Measurements from ENCODE around the gene EDC4. TPM values are rescaled to one million over a fixed set of nuclear protein-coding genes. Genes with fewer than 3 reads are reported as not detected.
"Not testable (repeated sequence)": the region's sequence is repeated elsewhere in the genome, so short reads cannot be mapped to it uniquely, and the experiment has no call there.

The EDC4 gene
- total RNA-seq, 2 experiments from 2014 or later = 134 to 145 TPM

DNA sequence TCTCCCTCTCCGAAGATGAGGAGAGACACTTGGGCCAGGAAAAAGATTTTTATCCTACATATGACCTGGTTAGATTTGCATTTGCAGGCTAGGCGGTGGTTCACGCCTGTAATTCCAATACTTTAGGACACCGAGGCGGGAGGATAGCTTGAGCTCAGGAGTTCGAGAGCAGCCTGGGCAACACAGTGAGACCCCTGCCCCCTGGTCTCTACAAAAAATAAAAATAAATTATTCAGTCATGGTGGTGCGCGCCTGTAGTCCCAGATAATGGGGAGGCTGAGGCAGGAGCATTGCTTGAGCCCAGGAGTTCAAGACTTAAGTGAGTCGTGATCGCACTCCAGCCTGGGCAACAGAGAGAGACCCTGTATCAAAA is 38.6 kb upstream of the EDC4 start:
- Histone ChIP-seq H3K27me3 (ENCODE audit: control insufficient read depth in 1 of 2, insufficient read depth in 2 of 2, low read length in 2 of 2) (no peaks in the 10 kb centered on the region), H3K27ac (ENCODE audit: low read depth in 1 of 2, low read length in 2 of 2) (peak overlapping the region in 1 of 2 donors; percentile 26), H3K4me1 (ENCODE audit: insufficient read depth, low read length) (peaks cover 20% of the 10 kb centered on the region), H3K36me3 (ENCODE audit: insufficient read depth, low read length) (peaks cover 28% of the 10 kb centered on the region), H3K4me3 (ENCODE audit: low read length) (peak overlapping the region; percentile 87), H3K9me3 (ENCODE audit: control insufficient read depth in 1 of 2, insufficient read depth in 1 of 2, low read length in 2 of 2) (no peaks in the 10 kb centered on the region)
- ATAC-seq (ENCODE audit: poor library complexity) (no peak), DNase-seq (no peak)
- TF ChIP-seq, protein P1, sequence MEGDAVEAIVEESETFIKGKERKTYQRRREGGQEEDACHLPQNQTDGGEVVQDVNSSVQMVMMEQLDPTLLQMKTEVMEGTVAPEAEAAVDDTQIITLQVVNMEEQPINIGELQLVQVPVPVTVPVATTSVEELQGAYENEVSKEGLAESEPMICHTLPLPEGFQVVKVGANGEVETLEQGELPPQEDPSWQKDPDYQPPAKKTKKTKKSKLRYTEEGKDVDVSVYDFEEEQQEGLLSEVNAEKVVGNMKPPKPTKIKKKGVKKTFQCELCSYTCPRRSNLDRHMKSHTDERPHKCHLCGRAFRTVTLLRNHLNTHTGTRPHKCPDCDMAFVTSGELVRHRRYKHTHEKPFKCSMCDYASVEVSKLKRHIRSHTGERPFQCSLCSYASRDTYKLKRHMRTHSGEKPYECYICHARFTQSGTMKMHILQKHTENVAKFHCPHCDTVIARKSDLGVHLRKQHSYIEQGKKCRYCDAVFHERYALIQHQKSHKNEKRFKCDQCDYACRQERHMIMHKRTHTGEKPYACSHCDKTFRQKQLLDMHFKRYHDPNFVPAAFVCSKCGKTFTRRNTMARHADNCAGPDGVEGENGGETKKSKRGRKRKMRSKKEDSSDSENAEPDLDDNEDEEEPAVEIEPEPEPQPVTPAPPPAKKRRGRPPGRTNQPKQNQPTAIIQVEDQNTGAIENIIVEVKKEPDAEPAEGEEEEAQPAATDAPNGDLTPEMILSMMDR (IDR thresholded peaks at IDR 0.05) = no peak
- POLR2A ChIA-PET = interaction anchor here (0.6 to 2.4 kb wide), 15 partner anchors 9 to 272 kb away, joined by 3 to 18 read pairs (median 4); partner anchors contain the start of genes CTCF, EDC4, GFOD2 and NUTF2
- Mint-ChIP-seq H3K9me3 (no peaks in the 10 kb centered on the region), H3K36me3 (ENCODE audit: low read depth) (peaks cover 30% of the 10 kb centered on the region), H3K4me1 (ENCODE audit: low read depth) (peaks cover 20% of the 10 kb centered on the region), H3K27ac (peak overlapping the region; percentile 72), H3K27me3 (no peaks in the 10 kb centered on the region), H3K4me3 (peak overlapping the region; percentile 93)
- CTCF ChIA-PET = interaction anchor here (0.9 to 2.4 kb wide), 4 partner anchors 9 to 49 kb away, joined by 3 to 44 read pairs (median 4); no protein-coding TSS in a partner anchor
- intact Hi-C loops (cut with DNase I, micrococcal nuclease) = loop anchor here in 1 of 2 experiments (5.0 kb wide), 1 partner anchor 38 kb away; the partner anchor contains the start of gene EDC4

GRCh38 chr16:67837190-67837589 is 35.7 kb upstream of the EDC4 start:
- CTCF ChIA-PET = interaction anchor here (3.3 kb wide), 1 partner anchor 21 kb away, joined by 18 read pairs; no protein-coding TSS in a partner anchor
- H3K27me3 Mint-ChIP-seq; H3K9me3 Mint-ChIP-seq; H3K4me3 ChIP-seq (ENCODE audit: low read length); H3K9me3 ChIP-seq (ENCODE audit: control insufficient read depth in 1 of 2, insufficient read depth in 1 of 2, low read length in 2 of 2); H3K27ac Mint-ChIP-seq; ATAC-seq (ENCODE audit: poor library complexity); intact Hi-C loops (cut with DNase I, micrococcal nuclease); H3K36me3 ChIP-seq (ENCODE audit: insufficient read depth, low read length); DNase-seq; H3K27ac ChIP-seq (ENCODE audit: low read depth in 1 of 2, low read length in 2 of 2); H3K27me3 ChIP-seq (ENCODE audit: control insufficient read depth in 1 of 2, insufficient read depth in 2 of 2, low read length in 2 of 2); H3K36me3 Mint-ChIP-seq (ENCODE audit: low read depth); H3K4me3 Mint-ChIP-seq: not testable (repeated sequence)
- H3K4me1 Mint-ChIP-seq (ENCODE audit: low read depth) = peaks cover 25% of the 10 kb centered on the region
- peaks cover 28% of the 10 kb centered on the region for H3K4me1 ChIP-seq (ENCODE audit: insufficient read depth, low read length)
- POLR2A ChIA-PET = interaction anchor here (1.1 kb wide), 1 partner anchor 97 kb away, joined by 3 read pairs; no protein-coding TSS in a partner anchor

GRCh38 chr16:67837811-67838210 is 35.0 kb upstream of the EDC4 start:
- Mint-ChIP-seq H3K27ac (no peak overlapping the region), H3K9me3 (no peaks in the 10 kb centered on the region), H3K4me1 (ENCODE audit: low read depth) (peaks cover 22% of the 10 kb centered on the region), H3K4me3 (peak overlapping the region; percentile 7), H3K27me3 (no peaks in the 10 kb centered on the region), H3K36me3 (ENCODE audit: low read depth) (peaks cover 12% of the 10 kb centered on the region)
- H3K4me1 ChIP-seq (ENCODE audit: insufficient read depth, low read length) = peaks cover 28% of the 10 kb centered on the region
- TF ChIP-seq, protein P1 (IDR thresholded peaks at IDR 0.05) = no peak
- no peaks in the 10 kb centered on the region for H3K36me3 ChIP-seq (ENCODE audit: insufficient read depth, low read length)
- H3K27me3 ChIP-seq (ENCODE audit: control insufficient read depth in 1 of 2, insufficient read depth in 2 of 2, low read length in 2 of 2) = no peaks in the 10 kb centered on the region
- DNase-seq = no peak
- H3K9me3 ChIP-seq (ENCODE audit: control insufficient read depth in 1 of 2, insufficient read depth in 1 of 2, low read length in 2 of 2) = no peaks in the 10 kb centered on the region
- ATAC-seq (ENCODE audit: poor library complexity) = no peak
- CTCF ChIA-PET = interaction anchor here (3.3 kb wide), 1 partner anchor 22 kb away, joined by 18 read pairs; no protein-coding TSS in a partner anchor
- intact Hi-C loops (cut with DNase I, micrococcal nuclease) = no loop called here
- no peak overlapping the region for H3K4me3 ChIP-seq (ENCODE audit: low read length)
- POLR2A ChIA-PET = no interaction called here
- H3K27ac ChIP-seq (ENCODE audit: low read depth in 1 of 2, low read length in 2 of 2) = no peak overlapping the region
